ENCODE measurements around the gene ANAPC2. TPM values are rescaled to one million over a fixed set of nuclear protein-coding genes. Genes with fewer than 3 reads are reported as not detected.

ANAPC2 gene
- total RNA-seq, 1 donor from 2014 or later, result 38.2 TPM

DNA sequence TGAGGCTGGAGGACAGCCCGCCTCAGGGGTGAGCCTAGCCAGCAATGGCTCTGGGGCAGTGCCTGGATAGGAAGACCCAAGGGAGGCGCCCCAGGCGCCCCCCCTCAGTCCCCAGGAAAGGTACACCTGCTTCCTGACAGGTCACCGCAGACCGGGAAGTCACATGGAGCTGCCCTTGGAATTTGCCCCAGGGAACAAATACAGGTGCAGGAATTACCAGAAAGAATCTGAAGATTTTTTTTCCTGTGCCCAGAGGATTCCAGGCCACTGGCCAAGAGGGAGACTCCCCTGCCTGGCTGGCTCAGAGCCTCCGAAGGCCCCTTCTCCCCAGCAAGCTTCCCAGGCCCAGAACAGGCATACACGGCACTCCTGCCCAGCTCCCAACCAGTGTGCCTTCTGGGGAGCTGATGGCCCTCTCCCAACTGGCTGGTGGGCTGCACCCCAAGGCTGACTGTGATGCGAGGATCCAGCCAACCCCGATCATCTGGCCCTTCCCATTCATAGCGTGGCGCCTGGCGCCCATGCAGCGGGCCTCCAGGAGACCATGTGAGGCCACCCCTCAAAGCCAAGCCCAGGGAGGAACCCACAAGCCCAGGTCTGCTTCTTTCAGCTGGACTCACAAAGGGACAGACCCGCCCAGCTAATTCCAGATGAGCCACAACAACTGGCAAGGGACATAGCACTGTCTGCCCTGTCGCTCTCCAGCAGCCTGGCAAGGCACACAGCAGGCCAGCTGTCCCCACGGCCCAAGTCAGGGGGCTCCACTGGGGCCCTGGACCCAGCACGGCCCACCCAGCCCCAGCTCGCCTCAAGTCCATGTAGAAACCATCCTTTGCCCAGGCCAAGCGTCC is 9.9 kb upstream of the ANAPC2 start:
- DNase-seq (no peak), ATAC-seq (no peak)
- intact Hi-C loops (cut with micrococcal nuclease), result no loop called here

DNA sequence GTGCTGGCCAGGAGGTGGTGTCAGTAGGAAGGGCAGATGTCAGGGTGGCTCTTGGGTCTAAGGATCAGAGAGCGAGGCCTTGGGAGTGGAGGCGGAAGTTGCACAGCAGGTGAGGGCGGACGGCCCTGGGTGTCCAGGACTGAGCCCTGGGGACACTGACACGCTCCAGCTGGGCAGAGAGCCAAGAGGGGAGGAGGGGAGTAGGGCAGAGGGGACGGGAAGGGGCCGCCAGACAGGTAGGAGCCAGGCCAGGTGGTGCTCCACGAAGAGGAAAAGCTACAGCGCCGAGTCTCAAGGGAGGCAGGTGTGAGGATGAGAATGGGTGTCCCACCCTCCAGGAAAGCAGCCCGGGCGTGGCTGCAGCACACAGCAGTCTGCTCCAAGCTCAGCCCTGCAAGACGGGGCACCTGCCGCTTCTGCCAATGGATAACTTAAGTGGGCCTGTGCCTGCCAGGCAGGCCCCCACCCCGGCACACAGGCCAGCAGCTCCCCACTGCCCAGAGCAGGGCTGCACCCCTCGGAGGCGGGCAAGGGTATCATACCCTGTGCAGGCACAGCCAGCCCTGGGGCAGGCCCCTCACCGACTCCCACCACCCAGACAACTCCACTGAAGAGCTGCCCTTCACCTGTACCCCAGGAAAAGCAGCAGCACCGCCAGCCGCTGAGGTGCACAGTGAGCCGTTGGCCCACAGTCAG is 7.3 kb upstream of the ANAPC2 start:
- intact Hi-C loops (cut with micrococcal nuclease), result no loop called here
- ATAC-seq, result peak; percentile 5
- DNase-seq, result no peak

DNA sequence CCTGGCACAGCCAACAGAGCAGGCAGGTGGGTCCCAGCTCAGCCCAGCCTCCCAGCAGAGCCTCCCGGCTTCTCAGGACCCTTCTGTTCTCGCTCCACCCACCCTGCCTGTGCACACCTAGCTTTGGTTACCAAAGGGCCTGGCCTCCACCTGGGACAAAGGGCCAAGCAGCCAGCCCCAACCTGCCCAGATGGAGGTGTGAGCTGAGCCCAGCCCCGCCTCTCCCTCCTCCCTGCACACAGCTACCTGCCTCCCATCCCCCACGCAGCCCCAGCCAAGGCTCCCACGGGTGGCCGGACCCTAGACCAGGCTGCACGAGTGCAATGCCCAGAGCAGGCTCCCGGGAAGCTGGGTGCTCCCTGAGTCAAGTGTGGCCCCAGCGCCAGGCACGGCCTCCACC is 6.5 kb upstream of the ANAPC2 start:
- no peak for DNase-seq
- intact Hi-C loops (cut with micrococcal nuclease), result no loop called here
- ATAC-seq, result no peak

DNA sequence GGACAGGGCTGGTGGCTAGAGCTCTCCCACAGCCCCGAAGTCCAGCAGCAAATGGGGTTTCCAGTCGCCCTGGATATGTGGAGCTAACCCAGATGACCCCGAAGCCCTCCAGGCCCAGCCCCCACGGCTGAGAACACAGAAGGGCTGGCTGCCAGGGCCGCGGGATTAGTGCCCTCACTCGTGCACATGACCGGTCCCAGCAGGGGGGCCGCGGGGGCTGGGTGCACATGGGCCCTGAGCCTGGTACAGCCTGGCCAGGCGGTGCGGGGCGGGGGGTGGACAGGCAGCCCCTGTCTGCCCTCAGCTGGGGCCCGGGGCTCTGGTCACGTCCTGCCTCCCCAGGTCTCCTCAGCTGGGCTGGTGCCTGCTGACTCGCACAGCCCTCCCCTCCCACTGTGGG is 6.0 kb upstream of the ANAPC2 start:
- DNase-seq (peak; percentile 93), ATAC-seq (peak; percentile 83)
- intact Hi-C loops (cut with micrococcal nuclease), result no loop called here

DNA sequence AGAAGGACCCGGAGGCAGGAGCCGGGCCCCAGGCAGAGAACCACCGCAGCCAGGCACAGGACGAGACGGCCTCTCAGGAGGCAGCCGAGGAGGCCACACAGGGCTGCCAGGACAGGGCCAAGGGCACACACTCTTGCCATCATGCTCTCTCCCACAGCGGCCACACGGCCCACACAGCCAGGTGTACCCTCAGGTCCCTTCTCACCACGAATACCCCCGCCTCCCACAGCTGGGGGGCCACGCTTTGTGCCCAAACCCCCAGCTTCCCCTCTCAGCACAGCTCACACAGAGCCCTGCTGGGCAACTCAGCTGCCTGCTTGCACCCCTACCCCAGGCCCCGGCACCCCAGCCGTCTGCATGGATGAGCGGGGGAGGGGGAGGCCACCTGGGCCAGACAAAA is 5.4 kb upstream of the ANAPC2 start:
- intact Hi-C loops (cut with micrococcal nuclease), result no loop called here
- ATAC-seq, result no peak

DNA sequence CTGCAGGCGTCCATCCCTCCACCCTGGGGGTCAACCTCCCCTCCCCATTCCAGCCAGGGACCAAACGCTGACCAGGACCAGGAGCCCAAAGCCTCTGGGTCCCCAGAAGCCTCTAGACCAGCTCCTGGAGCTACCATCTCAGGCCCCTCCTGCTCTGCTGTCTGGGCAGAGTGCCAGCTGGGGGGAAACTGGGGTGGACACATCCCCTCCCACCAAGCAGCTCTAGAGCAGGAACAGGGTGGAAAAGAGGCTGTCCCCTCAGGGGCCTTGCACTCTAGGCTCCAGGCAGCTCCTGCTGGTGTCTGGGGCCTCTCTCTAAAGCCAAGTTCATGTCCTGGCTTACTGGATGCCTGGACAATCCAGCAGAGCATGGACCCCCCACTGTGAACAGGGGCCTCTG is 4.5 kb upstream of the ANAPC2 start:
- DNase-seq (no peak), ATAC-seq (no peak)
- intact Hi-C loops (cut with micrococcal nuclease), result no loop called here

More for the DNA sequence above, 5.4 kb upstream of the ANAPC2 start:
- no peak for DNase-seq

DNA sequence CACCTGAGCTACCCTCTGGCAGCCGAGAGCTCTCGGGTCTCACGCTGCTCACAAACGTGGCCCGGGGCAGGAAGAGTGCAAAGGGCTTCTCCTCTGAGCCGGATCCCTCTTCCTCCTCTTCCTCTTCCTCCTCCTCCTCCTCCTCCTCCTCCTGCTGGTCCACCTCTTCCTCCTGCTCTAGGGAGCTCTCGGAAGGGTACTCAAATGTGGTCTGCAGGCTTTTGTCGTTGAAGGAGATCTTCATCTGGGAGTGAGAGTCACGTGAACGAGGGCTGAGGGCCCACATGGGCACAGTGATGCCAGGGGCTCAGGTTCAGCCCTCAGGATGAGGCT is 4.1 kb upstream of the ANAPC2 start:
- ATAC-seq (no peak), DNase-seq (no peak)
- intact Hi-C loops (cut with micrococcal nuclease), result no loop called here

DNA sequence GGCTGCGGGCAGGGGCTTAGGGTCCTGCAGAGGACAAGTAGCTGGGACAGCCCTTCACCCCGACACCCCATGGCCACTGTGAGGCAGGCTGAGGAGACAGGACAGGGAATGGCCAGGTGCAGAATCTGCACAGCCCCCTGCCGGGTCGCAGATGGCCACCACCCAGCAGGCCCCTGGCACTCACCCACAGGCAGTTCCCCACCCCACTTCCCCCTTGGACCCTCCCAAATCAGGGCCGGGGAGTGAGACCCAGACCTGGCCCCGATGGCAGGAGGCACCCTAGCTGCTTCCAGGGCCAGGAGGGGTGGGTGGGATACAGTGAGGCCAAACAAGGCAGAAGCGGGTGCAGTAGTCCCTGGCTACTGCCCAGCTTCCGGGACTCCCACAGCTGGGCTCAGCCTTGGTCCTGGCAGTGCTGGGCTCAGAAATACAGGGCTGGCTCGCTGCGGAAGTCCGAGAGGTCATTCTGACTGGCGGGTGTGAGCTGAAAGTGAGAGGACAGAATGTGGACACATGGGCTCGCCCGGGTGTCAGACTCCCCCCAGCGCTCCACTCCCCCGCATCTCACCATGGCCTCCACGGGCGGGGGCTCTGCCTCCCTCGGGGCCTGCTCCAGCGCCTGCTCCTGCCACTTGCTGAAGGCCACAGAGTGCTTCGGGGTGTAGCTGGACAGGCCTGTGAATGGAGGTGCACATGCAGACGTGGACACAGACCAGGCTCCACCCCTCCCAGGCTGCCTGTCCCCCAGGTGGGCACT is 3.5 kb upstream of the ANAPC2 start:
- intact Hi-C loops (cut with micrococcal nuclease), result no loop called here
- ATAC-seq, result no peak

DNA sequence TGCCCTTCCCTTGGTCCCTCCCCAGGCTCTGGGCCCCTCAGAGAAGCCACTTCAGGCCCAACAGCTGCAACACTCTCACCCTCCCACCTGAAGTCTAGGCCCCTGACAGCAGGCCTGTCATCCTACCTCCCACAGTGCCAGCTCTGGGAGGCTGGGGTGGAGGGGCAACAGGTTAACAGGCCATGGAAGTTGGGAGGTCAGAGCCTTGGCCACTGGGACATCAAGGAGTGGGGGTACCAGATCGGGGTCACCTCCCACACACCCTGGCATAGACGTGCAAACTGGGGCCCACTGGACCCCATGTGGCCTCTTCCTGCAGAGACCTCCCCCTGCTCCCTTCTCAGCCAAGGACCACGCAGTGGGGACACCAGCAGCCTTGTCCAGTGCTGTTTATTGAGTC is 2.9 kb upstream of the ANAPC2 start:
- intact Hi-C loops (cut with micrococcal nuclease), result no loop called here

More for the DNA sequence above, 3.5 kb upstream of the ANAPC2 start:
- no peak for DNase-seq

DNA sequence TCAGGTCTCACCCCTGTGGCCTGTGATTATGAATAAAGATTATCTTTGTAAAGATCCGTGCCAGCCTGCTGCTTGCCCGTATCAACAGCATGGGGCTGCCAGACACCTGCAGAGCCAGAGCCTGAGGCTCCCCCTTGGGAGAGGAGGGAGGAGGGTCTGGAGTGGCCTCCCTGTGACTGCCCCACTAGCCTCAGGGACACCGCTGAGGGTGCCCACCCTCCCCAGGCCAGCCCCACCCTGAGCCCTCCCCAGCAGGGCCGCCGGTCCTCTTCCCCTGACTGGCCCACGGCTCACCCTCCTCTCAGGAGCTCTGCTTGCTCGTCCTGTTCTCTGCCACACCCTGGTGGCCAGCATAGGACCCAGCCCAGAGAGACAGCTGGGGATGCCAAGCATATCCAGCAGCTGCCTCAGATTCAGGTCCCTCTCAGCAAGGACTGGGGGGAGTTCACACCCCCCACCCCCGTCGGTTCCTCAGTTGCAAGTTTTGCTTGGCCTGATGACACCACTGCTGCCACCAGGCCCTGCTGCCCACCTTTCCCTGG is 2.0 kb upstream of the ANAPC2 start:
- intact Hi-C loops (cut with micrococcal nuclease), result no loop called here
- ATAC-seq (no peak), DNase-seq (no peak)

More for the DNA sequence above, 2.9 kb upstream of the ANAPC2 start:
- no peak for ATAC-seq
- DNase-seq, result no peak

DNA sequence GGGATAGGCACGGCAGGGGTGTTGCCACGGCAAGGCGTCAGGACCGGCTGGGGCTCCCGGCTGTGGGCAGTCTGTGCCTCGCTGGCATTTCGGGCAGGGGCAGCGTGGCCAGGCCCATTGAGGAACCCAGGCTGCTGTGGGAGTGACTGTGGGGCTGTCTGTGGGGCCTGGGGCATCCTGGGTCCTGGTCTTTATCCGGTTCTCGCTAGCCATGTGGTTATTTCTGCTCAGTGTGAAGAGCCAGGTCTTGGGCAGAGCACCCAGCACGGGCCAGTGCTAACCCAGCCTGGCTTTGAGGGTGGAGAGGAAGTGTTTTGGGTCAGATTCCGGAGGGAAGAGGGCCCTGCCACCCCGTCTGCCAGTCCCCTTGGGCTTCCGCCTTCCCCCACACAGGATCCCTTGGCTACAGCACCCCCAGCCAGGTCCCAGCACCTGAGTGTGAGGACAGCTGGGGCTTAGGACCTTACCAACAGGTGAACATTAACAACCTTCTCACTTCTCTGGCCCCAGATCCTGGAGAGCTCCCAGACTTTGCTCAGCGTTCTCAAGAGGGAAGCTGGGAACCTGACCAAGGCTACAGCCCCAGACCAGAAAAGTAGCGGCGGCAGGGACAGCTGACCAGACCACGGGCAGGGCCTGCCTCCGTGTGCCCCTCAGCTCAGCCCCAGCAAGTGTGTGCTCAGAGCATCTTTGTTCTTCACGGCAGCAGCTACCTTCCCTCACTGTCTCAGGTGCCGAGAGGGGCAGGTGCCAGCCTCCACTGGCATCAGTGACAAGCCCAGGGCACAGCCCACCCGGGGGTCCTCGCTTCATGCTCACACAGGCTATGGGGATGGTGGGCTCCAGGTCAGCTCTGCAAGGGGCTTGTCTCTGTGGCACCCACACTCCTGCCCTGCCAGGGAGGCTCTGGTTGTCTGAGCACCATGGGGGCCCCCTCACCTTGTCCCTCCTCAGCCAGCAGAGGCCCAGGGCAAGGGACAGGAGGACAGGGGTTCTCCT is 1.2 kb upstream of the ANAPC2 start:
- intact Hi-C loops (cut with micrococcal nuclease), result no loop called here
- ATAC-seq (no peak), DNase-seq (no peak)

DNA sequence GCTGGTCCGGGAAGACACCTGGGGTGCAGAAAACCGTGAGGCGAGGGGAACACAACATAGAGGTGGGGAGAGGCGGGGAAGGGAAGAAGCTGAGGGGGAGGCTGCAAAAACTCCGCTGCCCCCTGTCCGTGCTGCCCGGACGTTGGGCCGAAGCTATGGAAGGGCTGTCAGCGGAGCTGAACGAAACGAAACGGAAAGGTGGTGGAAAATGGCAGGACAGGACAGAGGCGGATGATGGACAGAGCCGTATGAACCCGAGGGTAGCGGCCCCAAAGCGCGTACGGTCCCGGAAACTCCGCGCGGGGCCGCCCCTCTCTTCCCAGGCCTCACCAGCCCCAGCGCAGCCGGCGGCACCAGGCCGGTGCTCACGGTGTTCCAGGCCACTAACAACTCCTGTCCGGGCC is 272 bp downstream of the ANAPC2 start:
- ATAC-seq (no peak), DNase-seq (no peak)
- intact Hi-C loops (cut with micrococcal nuclease), result no loop called here

DNA sequence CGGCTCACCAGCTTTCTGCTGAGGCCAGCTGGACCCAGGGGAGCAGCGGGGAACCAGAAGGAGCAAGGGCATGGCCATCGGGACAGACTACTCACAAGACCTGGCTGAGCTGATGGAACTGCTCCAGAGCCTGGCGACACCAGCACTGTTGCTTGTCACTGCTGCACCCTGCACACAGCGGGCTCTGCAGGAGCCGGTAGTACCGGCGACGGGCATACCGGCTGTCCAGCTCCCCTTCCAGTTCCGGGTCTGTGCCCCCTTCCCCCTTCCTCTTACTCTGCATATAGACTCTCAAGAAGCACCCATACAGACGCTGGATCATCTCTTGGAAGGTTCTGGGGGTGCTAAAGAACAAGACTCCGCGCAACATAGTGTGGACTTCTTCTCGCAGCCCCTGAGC is 974 bp downstream of the ANAPC2 start:
- no peak for DNase-seq
- ATAC-seq, result no peak
- intact Hi-C loops (cut with micrococcal nuclease), result no loop called here

DNA sequence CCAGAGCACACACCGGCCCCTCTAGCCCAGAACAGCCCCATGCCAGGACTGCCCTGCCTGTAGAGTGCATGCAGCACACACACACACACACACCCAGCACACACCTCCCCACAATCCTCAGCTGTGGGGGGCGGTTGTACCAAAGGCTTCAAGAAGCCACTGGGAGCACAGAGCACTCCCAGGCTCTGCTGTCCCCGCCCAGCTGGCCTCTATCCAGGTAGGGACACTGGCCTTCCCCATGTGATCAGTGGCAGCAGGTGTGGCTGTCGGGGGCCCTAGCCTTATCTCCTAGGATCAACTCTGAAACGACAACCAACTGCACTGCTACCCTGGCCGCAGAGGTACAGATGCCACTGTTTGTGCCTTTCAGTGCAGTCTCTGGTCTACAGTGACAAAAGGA is 2.0 kb downstream of the ANAPC2 start:
- intact Hi-C loops (cut with micrococcal nuclease), result no loop called here
- DNase-seq (no peak), ATAC-seq (no peak)

DNA sequence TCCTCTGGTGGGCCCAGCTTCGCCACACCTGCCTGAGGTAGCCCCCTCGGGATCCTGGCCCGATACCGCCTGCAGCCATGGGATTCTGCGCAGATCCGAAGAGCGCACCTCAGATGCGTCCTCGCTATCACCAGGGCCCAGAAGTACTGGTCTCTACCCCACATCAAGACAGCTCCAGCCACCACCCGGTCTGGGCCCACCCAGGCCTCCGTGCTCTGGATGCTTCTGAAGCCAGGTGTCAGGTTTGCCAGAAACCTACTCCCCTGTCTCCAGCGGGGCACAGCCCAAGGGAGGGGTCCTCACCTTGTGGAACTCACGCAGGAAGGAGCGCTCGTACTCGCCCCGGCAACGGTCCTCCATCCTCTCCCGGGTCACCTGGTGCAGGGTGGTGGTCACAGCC is 2.4 kb downstream of the ANAPC2 start:
- ATAC-seq, result no peak
- intact Hi-C loops (cut with micrococcal nuclease), result no loop called here

DNA sequence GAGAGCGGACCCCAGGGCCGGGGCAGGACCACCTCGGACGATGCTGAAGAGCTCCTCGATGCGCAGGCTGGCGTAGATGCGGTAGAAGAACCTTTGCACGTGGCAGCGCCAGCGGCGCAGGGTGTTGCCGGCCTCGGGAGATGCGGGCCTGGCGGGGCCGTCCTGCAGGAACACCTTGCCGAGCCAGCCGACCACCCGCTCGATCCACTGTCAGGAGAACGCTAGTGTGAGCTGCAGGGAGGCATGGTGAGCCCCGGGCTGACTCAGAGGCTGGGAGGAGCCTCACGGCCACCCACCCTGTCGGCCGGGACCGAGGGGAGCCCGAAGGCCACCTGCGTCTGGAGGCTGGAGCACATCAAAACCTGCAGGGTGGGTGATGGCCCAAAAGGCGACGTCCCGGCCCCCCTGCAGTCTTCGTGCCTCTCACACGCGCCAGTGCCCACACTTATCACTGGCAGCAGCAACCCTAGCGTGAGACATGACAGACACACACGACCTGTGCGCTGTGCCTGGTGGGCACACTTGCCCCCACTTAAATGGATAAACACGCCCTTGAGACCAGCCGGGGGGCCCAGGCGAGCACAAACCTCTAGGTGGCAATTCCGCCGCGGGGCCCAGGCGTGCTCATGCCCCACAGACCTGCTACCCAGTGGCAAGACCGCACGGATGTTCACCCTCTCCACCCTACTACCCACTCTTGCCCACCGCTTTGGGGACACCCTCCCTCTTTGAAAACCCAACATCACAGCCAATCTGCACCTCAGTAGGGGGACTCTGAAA is 3.3 kb downstream of the ANAPC2 start:
- ATAC-seq, result no peak
- no peak for DNase-seq
- intact Hi-C loops (cut with micrococcal nuclease), result no loop called here

More for the DNA sequence above, 2.4 kb downstream of the ANAPC2 start:
- no peak for DNase-seq

DNA sequence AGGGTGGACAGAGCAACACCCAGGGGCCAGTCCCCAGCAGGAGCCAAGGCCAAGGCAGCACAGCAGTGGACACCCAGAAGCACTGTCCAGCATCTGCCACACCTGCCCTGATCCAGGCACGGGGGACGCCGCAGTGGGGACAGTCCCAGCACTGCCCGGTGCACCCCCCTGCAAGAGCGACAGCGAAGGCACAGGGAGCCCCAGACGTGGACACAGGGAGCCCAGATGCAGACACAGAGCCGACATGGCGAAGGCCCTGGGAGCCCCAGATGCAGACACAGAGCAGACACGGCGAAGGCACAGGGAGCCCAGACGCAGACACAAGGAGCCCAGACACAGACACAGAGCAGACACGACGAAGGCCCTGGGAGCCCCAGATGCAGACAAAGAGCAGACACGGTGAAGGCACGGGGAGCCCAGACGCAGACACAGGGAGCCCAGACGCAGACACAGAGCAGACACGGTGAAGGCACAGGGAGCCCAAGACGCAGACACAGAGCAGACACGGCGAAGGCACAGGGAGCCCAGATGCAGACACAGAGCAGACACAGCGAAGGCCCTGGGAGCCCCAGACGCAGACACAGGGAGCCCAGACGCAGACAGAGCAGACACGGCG is 4.3 kb downstream of the ANAPC2 start:
- no peak for DNase-seq
- ATAC-seq, result no peak
- intact Hi-C loops (cut with micrococcal nuclease), result no loop called here

DNA sequence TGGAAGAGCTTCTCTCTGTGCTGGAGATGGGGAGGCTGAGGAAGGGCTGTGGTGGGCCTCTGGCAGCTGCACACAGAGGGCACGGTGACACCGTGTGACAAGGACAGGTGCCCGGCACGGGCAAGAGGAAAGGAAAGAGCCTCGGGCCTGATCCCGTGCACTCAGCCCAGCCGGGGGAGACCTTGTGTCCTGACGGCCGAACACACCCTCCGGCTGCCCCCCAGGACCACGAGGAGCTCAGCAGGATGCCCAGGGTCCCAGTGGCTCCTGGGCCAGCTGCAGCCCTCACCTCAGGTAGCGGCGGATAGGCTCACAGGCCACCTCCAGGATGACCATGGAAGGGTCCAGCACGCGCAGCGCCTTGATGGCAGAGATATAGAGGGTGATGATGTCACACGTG is 5.5 kb downstream of the ANAPC2 start:
- DNase-seq, result no peak
- ATAC-seq, result no peak
- intact Hi-C loops (cut with micrococcal nuclease), result no loop called here

All from left ventricle myocardium superior (tissue), 1 donor.